K562 (cell line): ENCODE measurements around the gene MPIG6B. TPM values are rescaled to one million over a fixed set of nuclear protein-coding genes. Genes with fewer than 3 reads are reported as not detected.

Source experiments
- CBFA2T2 ChIP-seq: fragments of 450-650 bp; conservative IDR thresholded peaks from 2 replicates; pipeline ENCODE4 v1.6.1; 2017; ENCODE audit warnings: mild to moderate bottlenecking
- CHD1 ChIP-seq: fragments of 200-600 bp; sonication (generic); IDR thresholded peaks from one replicate; pipeline ENCODE4 v1.6.1; 2012; ENCODE audit warnings: mild to moderate bottlenecking, moderate library complexity, low read length, inconsistent platforms
- E4F1 ChIP-seq: fragments of 250-450 bp; sonication (Bioruptor Pico); IDR thresholded peaks from 2 replicates; pipeline ENCODE4 v1.5.0; 2021; ENCODE audit warnings: mild to moderate bottlenecking, borderline replicate concordance
- ETV5 ChIP-seq: sonication (generic); formaldehyde crosslinking; IDR thresholded peaks from 2 replicates; pipeline ENCODE4 v1.4.0; 2020; ENCODE audit warnings: low read depth, mild to moderate bottlenecking, missing genetic modification reagents
- EWSR1 ChIP-seq: fragments of 450-650 bp; IDR thresholded peaks from 2 replicates; pipeline ENCODE4 v1.6.1; 2018; ENCODE audit warnings: borderline replicate concordance, mild to moderate bottlenecking, low read depth, moderate library complexity; ENCODE audit not compliant: partially characterized antibody
- EZH2 ChIP-seq: IDR thresholded peaks from 2 replicates; pipeline ENCODE4 v1.6.1; 2012; ENCODE audit warnings: low read depth, mild to moderate bottlenecking, inconsistent platforms, low read length, borderline replicate concordance
- HLTF ChIP-seq: fragments of 450-650 bp; IDR thresholded peaks from 2 replicates; pipeline ENCODE4 v1.6.1; 2016
- IRF1 ChIP-seq: sonication (generic); formaldehyde crosslinking; IDR thresholded peaks from 2 replicates; pipeline ENCODE4 v1.8.0; 2022; ENCODE audit warnings: missing genetic modification reagents, mild to moderate bottlenecking, borderline replicate concordance
- MBD1 ChIP-seq: fragments of 250-450 bp; sonication (Bioruptor Pico); IDR thresholded peaks from 2 replicates; pipeline ENCODE4 v1.8.0; 2022; ENCODE audit warnings: inconsistent platforms
- MED1 ChIP-seq: sonication (generic); formaldehyde crosslinking; IDR thresholded peaks from 2 replicates; pipeline ENCODE4 v1.8.1; 2023; ENCODE audit warnings: missing genetic modification reagents, borderline replicate concordance
- NONO ChIP-seq, 2 experiments: fragments of 200-400 bp in 1 of 2; fragments of 450-650 bp in 1 of 2; formaldehyde crosslinking in 1 of 2; IDR thresholded peaks; 2 replicates each; pipeline ENCODE4 v1.6.1; 2017; ENCODE audit warnings: low read depth in 2 of 2, mild to moderate bottlenecking in 2 of 2, moderate library complexity in 2 of 2, low read length in 1 of 2
- SMARCA5 ChIP-seq: fragments of 450-650 bp; IDR thresholded peaks from 2 replicates; pipeline ENCODE4 v1.6.1; 2016
- TRIM25 ChIP-seq: fragments of 450-650 bp; IDR thresholded peaks from 2 replicates; pipeline ENCODE4 v1.7.0; 2016; ENCODE audit warnings: borderline replicate concordance
- ZNF212 ChIP-seq: fragments of 450-650 bp; formaldehyde crosslinking; IDR thresholded peaks from 2 replicates; pipeline ENCODE4 v1.4.0; 2020; ENCODE audit warnings: mild to moderate bottlenecking
- ZNF316 ChIP-seq: fragments of 450-650 bp; IDR thresholded peaks from 2 replicates; pipeline ENCODE4 v1.6.1; 2016
- ZNF354B ChIP-seq: fragments of 250-450 bp; sonication (Bioruptor Pico); IDR thresholded peaks from 2 replicates; pipeline ENCODE4 v1.4.0; 2020
- ZNF57 ChIP-seq: fragments of 450-650 bp; formaldehyde crosslinking; IDR thresholded peaks from 2 replicates; pipeline ENCODE4 v1.4.0; 2020; ENCODE audit warnings: mild to moderate bottlenecking, moderate library complexity
- ZNF830 ChIP-seq: fragments of 250-450 bp; sonication (Bioruptor Pico); IDR thresholded peaks from 2 replicates; pipeline ENCODE4 v1.5.0; 2021; ENCODE audit warnings: mild to moderate bottlenecking
- ZSCAN29 ChIP-seq: fragments of 450-650 bp; IDR thresholded peaks from 2 replicates; pipeline ENCODE4 v1.6.1; 2017
- polyA plus RNA-seq, 8 experiments: library from polyadenylated mRNA; depleted of rRNA in 4 of 8; stranded (reverse) in 5 of 8; unstranded in 3 of 8; fragments of >200 nt; fragmentation: Nextera tagmentation in 2 of 8; fragmentation: Illumina TruSeq in 1 of 8; extraction: Ambion mirVana in 2 of 8; extraction: Trizol in 1 of 8; gene quantifications; 2 replicates each; pipeline versions ENCODE4 v1.2.1 to v1.2.3, GENCODE V29; 2011 to 2014; ENCODE audit warnings: inconsistent platforms in 1 of 8, missing spikeins in 1 of 8
- total RNA-seq, 7 experiments: library from RNA; depleted of rRNA in 6 of 7; stranded (reverse); fragments of >200 nt in 6 of 7; fragmentation: Illumina TruSeq in 2 of 7; extraction: Trizol in 2 of 7; gene quantifications; 2 replicates each; pipeline versions ENCODE4 v1.2.1 to v1.2.3, GENCODE V29; 2011 to 2021; ENCODE audit warnings: low replicate concordance in 1 of 7
- TF ChIP-seq, protein P1 (sequence below): fragments of 250-450 bp; sonication (Bioruptor Pico); IDR thresholded peaks from 2 replicates; pipeline ENCODE4 v1.4.0; 2020; ENCODE audit warnings: mild to moderate bottlenecking

Gene MPIG6B
- total and polyA plus RNA-seq, 9 of the 15 experiments (the other 6 are each of a cell fraction or from before 2014, with no cell fraction given): 0.11 to 1.2 (median 0.28) TPM; not detected in 1

DNA sequence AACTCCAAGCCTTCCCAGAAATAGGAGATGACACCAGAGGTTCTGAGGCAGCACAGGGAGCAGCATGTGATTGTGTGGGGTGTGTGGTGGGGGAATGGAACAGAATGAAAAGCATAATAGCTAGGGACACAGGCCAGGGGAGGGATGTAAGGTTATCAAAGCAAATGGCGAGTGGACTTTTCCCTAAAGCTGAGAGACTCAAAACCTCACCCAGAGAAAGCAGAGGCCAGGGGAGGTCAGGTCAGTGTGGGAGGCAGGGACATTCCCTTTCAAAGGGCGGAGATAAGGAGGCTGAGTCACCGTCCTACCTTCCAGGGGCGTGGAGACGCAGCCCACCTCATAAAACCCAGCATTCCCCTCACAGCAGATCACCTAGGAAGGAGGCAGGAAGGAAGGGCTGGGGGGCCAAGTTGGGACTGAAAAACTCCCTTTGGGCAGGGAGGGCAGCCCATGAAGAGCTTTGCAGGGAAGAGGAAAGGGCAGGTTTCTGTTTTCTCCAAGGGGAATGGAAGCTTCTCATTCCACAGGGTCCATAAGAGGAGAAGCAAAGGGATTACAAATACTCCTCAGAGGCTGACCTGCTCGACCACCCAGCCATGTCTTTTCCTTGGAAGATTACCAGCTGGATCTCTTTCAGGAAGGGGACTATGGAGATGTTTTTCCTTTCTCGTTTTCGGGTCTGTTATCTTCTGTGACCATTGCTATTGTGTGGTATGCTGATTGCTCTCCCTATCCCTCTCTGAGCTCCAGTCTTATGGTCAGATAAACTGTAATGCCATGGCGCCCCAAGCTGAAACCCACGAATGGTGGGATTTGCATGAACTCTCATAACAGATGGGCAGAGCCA, 32.7 kb upstream of the MPIG6B start (continued):
- no peak for TF ChIP-seq ZNF57 (CRISPR knock-in tag)
- TF ChIP-seq CBFA2T2: peak; percentile 92
- no peak for TF ChIP-seq EWSR1
- no peak for TF ChIP-seq IRF1
- peak; percentile 85 for TF ChIP-seq ZNF316
- TF ChIP-seq, protein P1, sequence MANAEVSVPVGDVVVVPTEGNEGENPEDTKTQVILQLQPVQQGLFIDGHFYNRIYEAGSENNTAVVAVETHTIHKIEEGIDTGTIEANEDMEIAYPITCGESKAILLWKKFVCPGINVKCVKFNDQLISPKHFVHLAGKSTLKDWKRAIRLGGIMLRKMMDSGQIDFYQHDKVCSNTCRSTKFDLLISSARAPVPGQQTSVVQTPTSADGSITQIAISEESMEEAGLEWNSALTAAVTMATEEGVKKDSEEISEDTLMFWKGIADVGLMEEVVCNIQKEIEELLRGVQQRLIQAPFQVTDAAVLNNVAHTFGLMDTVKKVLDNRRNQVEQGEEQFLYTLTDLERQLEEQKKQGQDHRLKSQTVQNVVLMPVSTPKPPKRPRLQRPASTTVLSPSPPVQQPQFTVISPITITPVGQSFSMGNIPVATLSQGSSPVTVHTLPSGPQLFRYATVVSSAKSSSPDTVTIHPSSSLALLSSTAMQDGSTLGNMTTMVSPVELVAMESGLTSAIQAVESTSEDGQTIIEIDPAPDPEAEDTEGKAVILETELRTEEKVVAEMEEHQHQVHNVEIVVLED: no peak
- no peak for TF ChIP-seq NONO (IDR thresholded peaks at IDR 0.05; ENCODE audit: low read depth in 2 of 2, low read length in 1 of 2)
- TF ChIP-seq EZH2: no peak; the same call in 1 of the 2 replicates
- TF ChIP-seq MBD1: 0 out of 2 replicates have a peak, but pooled peaks have one; percentile 36
- peak; percentile 15; the same call in 1 of the 2 replicates for TF ChIP-seq E4F1 (CRISPR knock-in tag)
- no peak; the same call in 1 of the 2 replicates for TF ChIP-seq ZNF212
- TF ChIP-seq MED1 (CRISPR knock-in tag): peak; percentile 90; the same call in 1 of the 2 replicates
- TF ChIP-seq CHD1: no peak
- peak; percentile 88; the same call in 1 of the 2 replicates for TF ChIP-seq ZNF830 (CRISPR knock-in tag)
- TF ChIP-seq ZNF354B (CRISPR knock-in tag): no peak
- peak; percentile 51; the same call in 1 of the 2 replicates for TF ChIP-seq HLTF
- TF ChIP-seq ZSCAN29: no peak
- TF ChIP-seq ETV5 (CRISPR knock-in tag): peak; percentile 44; the same call in 1 of the 2 replicates
- TF ChIP-seq TRIM25: no peak
- peak; percentile 97 for TF ChIP-seq SMARCA5
